ENCODE data around the gene CHD6. TPM values are rescaled to one million over a fixed set of nuclear protein-coding genes. Genes with fewer than 3 reads are reported as not detected.

CHD6 gene
- total and polyA plus RNA-seq, 4 donors = 3.3 to 23.4 (median 18.2) TPM

DNA sequence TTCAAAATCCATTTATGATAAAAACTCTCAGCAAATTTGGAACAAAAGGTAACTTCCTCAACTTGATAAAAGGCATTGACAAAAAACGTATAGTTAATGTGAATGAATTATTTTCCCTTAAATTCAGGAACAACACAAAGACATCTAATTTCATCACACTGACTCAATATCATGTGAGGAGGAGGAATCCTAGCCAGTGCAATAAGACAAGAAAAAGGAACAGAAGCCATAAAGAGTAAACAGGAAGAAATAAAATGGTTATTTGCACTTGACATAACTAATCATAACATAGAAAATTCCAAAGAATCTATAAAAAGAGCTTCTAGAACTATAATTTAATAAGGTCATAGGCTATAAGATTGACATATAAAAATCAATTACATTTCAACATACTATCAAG is 31.4 kb downstream of the CHD6 start:
- H3K36me3 ChIP-seq (ENCODE audit: control insufficient read depth in 4 of 4, insufficient read depth in 3 of 4, low read depth in 1 of 4, low read length in 3 of 4) = peaks cover 0 to 3% (median 0%) of the 10 kb centered on the region in 4 donors
- no peak overlapping the region for H3K9ac ChIP-seq (ENCODE audit: low read depth in 1 of 2, low read length in 2 of 2)
- no peaks in the 10 kb centered on the region for H3K27me3 ChIP-seq (ENCODE audit: control insufficient read depth in 4 of 4, insufficient read depth in 4 of 4, low read length in 3 of 4)
- TF ChIP-seq JUND (IDR thresholded peaks at IDR 0.05) = no peak
- TF ChIP-seq FOXA2 (IDR thresholded peaks at IDR 0.05) = no peak
- TF ChIP-seq TAF1 (conservative IDR thresholded peaks at IDR 0.05) = no peak
- TF ChIP-seq, protein P1, sequence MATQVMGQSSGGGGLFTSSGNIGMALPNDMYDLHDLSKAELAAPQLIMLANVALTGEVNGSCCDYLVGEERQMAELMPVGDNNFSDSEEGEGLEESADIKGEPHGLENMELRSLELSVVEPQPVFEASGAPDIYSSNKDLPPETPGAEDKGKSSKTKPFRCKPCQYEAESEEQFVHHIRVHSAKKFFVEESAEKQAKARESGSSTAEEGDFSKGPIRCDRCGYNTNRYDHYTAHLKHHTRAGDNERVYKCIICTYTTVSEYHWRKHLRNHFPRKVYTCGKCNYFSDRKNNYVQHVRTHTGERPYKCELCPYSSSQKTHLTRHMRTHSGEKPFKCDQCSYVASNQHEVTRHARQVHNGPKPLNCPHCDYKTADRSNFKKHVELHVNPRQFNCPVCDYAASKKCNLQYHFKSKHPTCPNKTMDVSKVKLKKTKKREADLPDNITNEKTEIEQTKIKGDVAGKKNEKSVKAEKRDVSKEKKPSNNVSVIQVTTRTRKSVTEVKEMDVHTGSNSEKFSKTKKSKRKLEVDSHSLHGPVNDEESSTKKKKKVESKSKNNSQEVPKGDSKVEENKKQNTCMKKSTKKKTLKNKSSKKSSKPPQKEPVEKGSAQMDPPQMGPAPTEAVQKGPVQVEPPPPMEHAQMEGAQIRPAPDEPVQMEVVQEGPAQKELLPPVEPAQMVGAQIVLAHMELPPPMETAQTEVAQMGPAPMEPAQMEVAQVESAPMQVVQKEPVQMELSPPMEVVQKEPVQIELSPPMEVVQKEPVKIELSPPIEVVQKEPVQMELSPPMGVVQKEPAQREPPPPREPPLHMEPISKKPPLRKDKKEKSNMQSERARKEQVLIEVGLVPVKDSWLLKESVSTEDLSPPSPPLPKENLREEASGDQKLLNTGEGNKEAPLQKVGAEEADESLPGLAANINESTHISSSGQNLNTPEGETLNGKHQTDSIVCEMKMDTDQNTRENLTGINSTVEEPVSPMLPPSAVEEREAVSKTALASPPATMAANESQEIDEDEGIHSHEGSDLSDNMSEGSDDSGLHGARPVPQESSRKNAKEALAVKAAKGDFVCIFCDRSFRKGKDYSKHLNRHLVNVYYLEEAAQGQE (IDR thresholded peaks at IDR 0.05) = no peak
- TF ChIP-seq SP1 (IDR thresholded peaks at IDR 0.05) = no peak
- no peak overlapping the region for H3K27ac ChIP-seq (ENCODE audit: low read depth in 1 of 2, low read length in 2 of 2)
- WGBS = 89% methylated on average over 1 of the region's 1 CpG
- H3K4me3 ChIP-seq (ENCODE audit: low read depth in 1 of 3, low read length in 3 of 3) = no peak overlapping the region
- no peak for DNase-seq (ENCODE audit: low spot score)
- peaks cover 0 to 13% (median 2%) of the 10 kb centered on the region in 4 donors for H3K9me3 ChIP-seq (ENCODE audit: control insufficient read depth in 4 of 4, low read length in 3 of 4)
- H3K4me1 ChIP-seq (ENCODE audit: control insufficient read depth in 4 of 4, insufficient read depth in 4 of 4, low read length in 3 of 4) = no peaks in the 10 kb centered on the region

DNA sequence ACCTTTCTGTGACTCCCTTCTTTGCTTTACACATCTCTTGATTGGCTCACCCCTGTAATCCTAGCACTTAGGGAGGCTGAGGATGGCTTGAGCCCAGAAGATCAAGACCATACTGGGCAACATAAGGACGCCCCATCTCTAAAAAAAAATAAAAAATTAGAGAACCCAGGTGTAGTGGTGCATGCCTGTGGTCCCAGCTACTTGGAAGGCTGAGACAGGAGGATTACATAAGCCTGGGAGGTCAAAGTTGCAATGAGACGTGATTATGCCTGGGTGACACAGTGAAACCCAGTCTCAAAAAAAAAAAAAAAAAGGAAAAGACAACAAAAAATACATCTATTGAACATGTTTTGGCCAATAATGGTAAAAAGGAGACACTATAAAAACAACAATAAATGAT is 37.8 kb downstream of the CHD6 start:
- Histone ChIP-seq H3K4me1 (ENCODE audit: control insufficient read depth in 4 of 4, insufficient read depth in 4 of 4, low read length in 3 of 4) (peaks cover 11 to 22% (median 17%) of the 10 kb centered on the region in 4 donors), H3K27me3 (ENCODE audit: control insufficient read depth in 4 of 4, insufficient read depth in 4 of 4, low read length in 3 of 4) (no peaks in the 10 kb centered on the region), H3K36me3 (ENCODE audit: control insufficient read depth in 4 of 4, insufficient read depth in 3 of 4, low read depth in 1 of 4, low read length in 3 of 4) (no peaks in the 10 kb centered on the region), H3K9ac (ENCODE audit: low read depth in 1 of 2, low read length in 2 of 2) (no peak overlapping the region), H3K27ac (ENCODE audit: low read depth in 1 of 2, low read length in 2 of 2) (no peak overlapping the region), H3K9me3 (ENCODE audit: control insufficient read depth in 4 of 4, low read length in 3 of 4) (no peaks in the 10 kb centered on the region), H3K4me3 (ENCODE audit: low read depth in 1 of 3, low read length in 3 of 3) (no peak overlapping the region)
- TF ChIP-seq FOXA1 (IDR thresholded peaks at IDR 0.05) (no peak), HNF4A (conservative IDR thresholded peaks at IDR 0.05) (peak in 1 of 2 donors; percentile 12)
- 58% methylated on average over 2 of the region's 2 CpGs for WGBS
- no peak for DNase-seq (ENCODE audit: low spot score)

DNA sequence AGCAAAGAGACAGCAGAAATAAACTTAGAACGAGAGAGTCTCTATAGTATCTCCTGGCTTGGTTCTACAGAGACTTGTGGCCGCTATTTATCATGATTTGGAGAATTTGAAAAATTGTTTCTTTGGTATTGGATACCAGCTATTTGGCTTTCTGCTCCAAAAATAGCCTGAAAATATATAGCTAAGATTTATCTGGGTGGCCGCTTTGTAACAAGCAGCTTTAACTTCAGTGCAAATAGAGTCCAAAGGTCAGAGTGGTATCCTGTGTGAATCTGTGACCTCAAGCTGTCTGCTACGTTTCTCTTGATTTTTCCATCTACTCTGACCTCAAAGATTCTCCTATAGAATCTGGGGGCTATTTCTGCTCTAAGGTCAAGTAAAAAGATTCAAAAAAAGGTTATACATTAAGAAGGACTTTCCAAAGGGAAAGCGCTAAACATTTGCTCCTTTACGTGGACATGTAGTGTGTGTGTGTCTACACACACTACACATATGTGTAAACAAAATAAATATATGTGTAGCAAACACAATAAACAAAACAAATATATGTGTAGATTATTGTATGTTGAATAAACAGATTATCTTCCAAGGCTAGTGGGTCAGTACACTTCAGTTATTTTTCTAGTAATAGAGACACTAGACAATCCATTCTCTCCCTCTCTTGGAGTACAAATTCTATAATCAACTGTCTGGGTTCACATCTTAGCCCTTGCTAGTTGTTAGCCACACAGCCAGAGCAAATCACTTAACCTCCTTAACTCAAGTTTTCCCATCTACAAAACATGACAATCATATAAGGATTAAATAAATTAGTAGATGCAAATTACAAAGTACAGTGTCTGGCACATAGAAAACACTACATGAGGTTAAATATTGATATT is 40.8 kb downstream of the CHD6 start:
- H3K9me3 ChIP-seq (ENCODE audit: control insufficient read depth in 4 of 4, low read length in 3 of 4) = peaks cover 0 to 2% (median 0%) of the 10 kb centered on the region in 4 donors
- no peaks in the 10 kb centered on the region for H3K27me3 ChIP-seq (ENCODE audit: control insufficient read depth in 4 of 4, insufficient read depth in 4 of 4, low read length in 3 of 4)
- WGBS = 41% methylated on average over 6 of the region's 6 CpGs
- no peak overlapping the region for H3K9ac ChIP-seq (ENCODE audit: low read depth in 1 of 2, low read length in 2 of 2)
- peaks cover 11 to 35% (median 18%) of the 10 kb centered on the region in 4 donors for H3K4me1 ChIP-seq (ENCODE audit: control insufficient read depth in 4 of 4, insufficient read depth in 4 of 4, low read length in 3 of 4)
- DNase-seq (ENCODE audit: low spot score) = no peak
- H3K36me3 ChIP-seq (ENCODE audit: control insufficient read depth in 4 of 4, insufficient read depth in 3 of 4, low read depth in 1 of 4, low read length in 3 of 4) = no peaks in the 10 kb centered on the region
- H3K27ac ChIP-seq (ENCODE audit: low read depth in 1 of 2, low read length in 2 of 2) = peak overlapping the region; percentile 10 to 31
- H3K4me3 ChIP-seq (ENCODE audit: low read depth in 1 of 3, low read length in 3 of 3) = no peak overlapping the region
- TF ChIP-seq, protein P2, sequence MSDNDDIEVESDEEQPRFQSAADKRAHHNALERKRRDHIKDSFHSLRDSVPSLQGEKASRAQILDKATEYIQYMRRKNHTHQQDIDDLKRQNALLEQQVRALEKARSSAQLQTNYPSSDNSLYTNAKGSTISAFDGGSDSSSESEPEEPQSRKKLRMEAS (IDR thresholded peaks at IDR 0.05) = no peak
- TF ChIP-seq NR2F2 (IDR thresholded peaks at IDR 0.05) (peak; percentile 53), YY1 (IDR thresholded peaks at IDR 0.05) (peak; percentile 39), EGR1 (IDR thresholded peaks at IDR 0.05; ENCODE audit: low read depth in 2 of 2) (peak in 1 of 2 donors; percentile 56), TAF1 (conservative IDR thresholded peaks at IDR 0.05) (no peak), HNF4G (IDR thresholded peaks at IDR 0.05) (peak; percentile 78), RAD21 (IDR thresholded peaks at IDR 0.05) (no peak), SP1 (IDR thresholded peaks at IDR 0.05) (peak; percentile 85), RXRA (IDR thresholded peaks at IDR 0.05) (peak; percentile 74), JUND (IDR thresholded peaks at IDR 0.05) (peak in 1 of 2 donors; percentile 51), GABPA (IDR thresholded peaks at IDR 0.05 in 1 of 2, conservative IDR thresholded peaks at IDR 0.05 in 1 of 2) (no peak), HNF4A (conservative IDR thresholded peaks at IDR 0.05) (peak; percentile 93 to 94), FOXA2 (IDR thresholded peaks at IDR 0.05) (peak; percentile 4), FOXA1 (IDR thresholded peaks at IDR 0.05) (no peak)
- TF ChIP-seq, protein P3, sequence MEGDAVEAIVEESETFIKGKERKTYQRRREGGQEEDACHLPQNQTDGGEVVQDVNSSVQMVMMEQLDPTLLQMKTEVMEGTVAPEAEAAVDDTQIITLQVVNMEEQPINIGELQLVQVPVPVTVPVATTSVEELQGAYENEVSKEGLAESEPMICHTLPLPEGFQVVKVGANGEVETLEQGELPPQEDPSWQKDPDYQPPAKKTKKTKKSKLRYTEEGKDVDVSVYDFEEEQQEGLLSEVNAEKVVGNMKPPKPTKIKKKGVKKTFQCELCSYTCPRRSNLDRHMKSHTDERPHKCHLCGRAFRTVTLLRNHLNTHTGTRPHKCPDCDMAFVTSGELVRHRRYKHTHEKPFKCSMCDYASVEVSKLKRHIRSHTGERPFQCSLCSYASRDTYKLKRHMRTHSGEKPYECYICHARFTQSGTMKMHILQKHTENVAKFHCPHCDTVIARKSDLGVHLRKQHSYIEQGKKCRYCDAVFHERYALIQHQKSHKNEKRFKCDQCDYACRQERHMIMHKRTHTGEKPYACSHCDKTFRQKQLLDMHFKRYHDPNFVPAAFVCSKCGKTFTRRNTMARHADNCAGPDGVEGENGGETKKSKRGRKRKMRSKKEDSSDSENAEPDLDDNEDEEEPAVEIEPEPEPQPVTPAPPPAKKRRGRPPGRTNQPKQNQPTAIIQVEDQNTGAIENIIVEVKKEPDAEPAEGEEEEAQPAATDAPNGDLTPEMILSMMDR (IDR thresholded peaks at IDR 0.05; ENCODE audit: low read depth, low read length, missing input control) = no peak
- TF ChIP-seq, protein P1 (IDR thresholded peaks at IDR 0.05) = peak; percentile 47
- TF ChIP-seq, protein P4, sequence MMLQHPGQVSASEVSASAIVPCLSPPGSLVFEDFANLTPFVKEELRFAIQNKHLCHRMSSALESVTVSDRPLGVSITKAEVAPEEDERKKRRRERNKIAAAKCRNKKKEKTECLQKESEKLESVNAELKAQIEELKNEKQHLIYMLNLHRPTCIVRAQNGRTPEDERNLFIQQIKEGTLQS (IDR thresholded peaks at IDR 0.05) = no peak

Measured in liver (tissue), 9 donors.